HepG2 (cell line): Measurements from ENCODE around the gene ARID5B. TPM values are rescaled to one million over a fixed set of nuclear protein-coding genes. Genes with fewer than 3 reads are reported as not detected.

Source experiments
- ATAC-seq: fragments of 200-7000 bp; cut with Tn5 transposase; 3 replicates; pipeline ENCODE4 v1.9.1; 2020; ENCODE audit warnings: mild to moderate bottlenecking, moderate library complexity
- BruUV-seq: library from RNA; stranded (reverse); fragments of 400-500 nt; replicated peaks from 2 replicates; lab custom pipeline; 2021; lab: Mats Ljungman, UMichigan
- CTCF ChIA-PET: fragments of 300-600 bp; formaldehyde crosslinking; extraction: SDS; loops from one replicate; lab custom pipeline; 2021; ENCODE audit warnings: low total read pairs, inconsistent platforms, low intra/inter-chr PET ratio; lab: Yijun Ruan, JAX
- POLR2A ChIA-PET: fragments of 350-600 bp; sonication (Branson Sonifier 250); formaldehyde crosslinking; loops from one replicate; lab custom pipeline; 2020; ENCODE audit warnings: antibody characterized with exemption, inconsistent platforms; lab: Yijun Ruan, JAX
- DNase-seq: peaks from one replicate; pipeline ENCODE4 v3.0.0-alpha.2; 2015; ENCODE audit warnings: low spot score
- FAIRE-seq: peaks from 3 replicates; lab custom pipeline; 2011; peaks lifted over from hg19 to GRCh38; lab: Jason Lieb, UNC
- H2AFZ ChIP-seq: one replicate; pipeline ENCODE4 v1.6.1; 2011; ENCODE audit warnings: low read length, inconsistent platforms
- H3K27ac ChIP-seq: fragments of 300-600 bp; 3 replicates; pipeline ENCODE4 v1.8.0; 2011; ENCODE audit warnings: mixed run types, mild to moderate bottlenecking, mixed read lengths, low read length, inconsistent platforms; ENCODE audit not compliant: insufficient read depth; ENCODE audit errors: extremely low read length
- H3K27me3 ChIP-seq, 2 experiments: fragments of 200-600 bp in 1 of 2; 2 replicates in 1 of 2; 3 replicates in 1 of 2; pipeline versions ENCODE4 v1.6.0 to v1.8.0; 2011; ENCODE audit warnings: low read length in 2 of 2, mild to moderate bottlenecking in 2 of 2, moderate library complexity in 2 of 2, inconsistent platforms in 1 of 2; ENCODE audit not compliant: insufficient read depth in 2 of 2, control insufficient read depth in 1 of 2
- H3K36me3 ChIP-seq, 2 experiments: fragments of 200-600 bp in 1 of 2; replicated peaks in 1 of 2; 2 replicates in 1 of 2; 3 replicates in 1 of 2; pipeline versions ENCODE4 v1.5.1 to v1.8.0; 2011; ENCODE audit warnings: low read length in 2 of 2, inconsistent platforms in 1 of 2; ENCODE audit not compliant: insufficient read depth in 2 of 2, control insufficient read depth in 1 of 2
- H3K4me1 ChIP-seq: 2 replicates; pipeline ENCODE4 v1.5.1; 2012; ENCODE audit warnings: low read length, inconsistent platforms; ENCODE audit not compliant: insufficient read depth
- H3K4me2 ChIP-seq: 2 replicates; pipeline ENCODE4 v1.6.0; 2011; ENCODE audit warnings: low read depth, low read length, inconsistent platforms
- H3K4me3 ChIP-seq, 3 experiments: fragments of 200-600 bp in 1 of 3; sonication (generic), shearing (Covaris generic) in 1 of 3; replicated peaks in 1 of 3; 2 replicates each; pipeline ENCODE4 v1.5.1; 2011 to 2016; ENCODE audit warnings: low read length in 3 of 3, inconsistent platforms in 2 of 3, low read depth in 2 of 3, mild to moderate bottlenecking in 2 of 3, control low read depth in 1 of 3, mixed read lengths in 1 of 3; ENCODE audit not compliant: insufficient read depth in 1 of 3
- H3K79me2 ChIP-seq: one replicate; pipeline ENCODE4 v1.6.1; 2011; ENCODE audit warnings: low read length, inconsistent platforms; ENCODE audit not compliant: insufficient read depth
- H3K9ac ChIP-seq: 2 replicates; pipeline ENCODE4 v1.6.0; 2011; ENCODE audit warnings: mild to moderate bottlenecking, low read depth, low read length, inconsistent platforms; ENCODE audit not compliant: insufficient read depth
- H3K9me3 ChIP-seq: 2 replicates; pipeline ENCODE4 v1.5.1; 2012; ENCODE audit warnings: mild to moderate bottlenecking, low read length
- H4K20me1 ChIP-seq: 2 replicates; pipeline ENCODE4 v1.6.0; 2011; ENCODE audit warnings: inconsistent platforms, mild to moderate bottlenecking, low read length, moderate library complexity; ENCODE audit not compliant: insufficient read depth
- ARNT ChIP-seq: fragments of 450-650 bp; IDR thresholded peaks from 2 replicates; pipeline ENCODE4 v1.6.1; 2017
- DPF2 ChIP-seq: sonication (generic); formaldehyde crosslinking; IDR thresholded peaks from 2 replicates; pipeline ENCODE4 v1.4.0; 2020; ENCODE audit warnings: mild to moderate bottlenecking, low read depth, missing genetic modification reagents, borderline replicate concordance
- ELF4 ChIP-seq: sonication (generic); formaldehyde crosslinking; IDR thresholded peaks from 2 replicates; pipeline ENCODE4 v1.5.0; 2020; ENCODE audit warnings: missing genetic modification reagents, mild to moderate bottlenecking, moderate library complexity, borderline replicate concordance
- GPN1 ChIP-seq: sonication (generic); formaldehyde crosslinking; IDR thresholded peaks from 2 replicates; pipeline ENCODE4 v1.5.1; 2020; ENCODE audit warnings: missing genetic modification reagents, borderline replicate concordance
- HNF4A ChIP-seq: sonication (generic); formaldehyde crosslinking; IDR thresholded peaks from 2 replicates; pipeline ENCODE4 v1.4.0; 2020; ENCODE audit warnings: missing genetic modification reagents
- HNRNPK ChIP-seq: fragments of 200-400 bp; formaldehyde crosslinking; IDR thresholded peaks from 2 replicates; pipeline ENCODE4 v1.6.1; 2018; ENCODE audit warnings: low read length, low read depth, moderate library complexity, mild to moderate bottlenecking; ENCODE audit not compliant: poor library complexity, severe bottlenecking
- MEIS2 ChIP-seq: sonication (generic); formaldehyde crosslinking; IDR thresholded peaks from 2 replicates; pipeline ENCODE4 v1.9.0; 2021; ENCODE audit warnings: mild to moderate bottlenecking, missing genetic modification reagents
- MYNN ChIP-seq: sonication (generic); formaldehyde crosslinking; IDR thresholded peaks from 2 replicates; pipeline ENCODE4 v1.4.0; 2020; ENCODE audit warnings: mild to moderate bottlenecking, low read depth, missing genetic modification reagents
- RBAK ChIP-seq: sonication (generic); formaldehyde crosslinking; IDR thresholded peaks from 2 replicates; pipeline ENCODE4 v1.5.1; 2020; ENCODE audit warnings: mild to moderate bottlenecking, missing genetic modification reagents
- SP5 ChIP-seq: IDR thresholded peaks from 2 replicates; pipeline ENCODE4 v1.6.1; 2016; ENCODE audit warnings: low read depth, borderline replicate concordance
- ZC3H4 ChIP-seq: sonication (generic); formaldehyde crosslinking; IDR thresholded peaks from 2 replicates; pipeline ENCODE4 v1.4.0; 2020; ENCODE audit warnings: missing genetic modification reagents, borderline replicate concordance
- WGBS: methylation state at CpG from one replicate; pipeline ENCODE4 v1.1.6; 2017; ENCODE audit warnings: low lambda C conversion rate; 5-methylcytosine and 5-hydroxymethylcytosine counted together
- in situ Hi-C: cut with HindIII; loops from 2 replicates; pipeline ENCODE4 v1.10.0; 2017; ENCODE audit warnings: low pct_unique_long_range_greater_than_20kb; ENCODE audit not compliant: extremely low pct_ligation_motif_present
- intact Hi-C: fragments of 100-400 bp; cut with micrococcal nuclease; formaldehyde crosslinking; loops from one replicate; pipeline ENCODE4 v1.10.0; 2022; ENCODE audit not compliant: unreplicated experiment
- polyA plus RNA-seq, 8 experiments: library from polyadenylated mRNA; depleted of rRNA in 3 of 8; stranded (reverse) in 7 of 8; unstranded in 1 of 8; fragments of >200 nt; fragmentation: Illumina TruSeq in 4 of 8; extraction: Trizol in 4 of 8; gene quantifications; 2 replicates each; pipeline versions ENCODE4 v1.2.1 to v1.2.3, GENCODE V29; 2011 to 2016; ENCODE audit warnings: low read depth in 4 of 8, missing spikeins in 1 of 8, mixed read lengths in 1 of 8; ENCODE audit not compliant: insufficient read depth in 1 of 8
- total RNA-seq, 5 experiments: library from RNA; depleted of rRNA; stranded (reverse); fragments of >200 nt; fragmentation: Illumina TruSeq; extraction: Trizol; gene quantifications; 2 replicates each; pipeline ENCODE4 v1.2.3, GENCODE V29; 2016; ENCODE audit warnings: low read depth in 1 of 5
- TF ChIP-seq, protein P1 (sequence below): sonication (generic); IDR thresholded peaks from 2 replicates; pipeline ENCODE4 v1.6.1; 2016; ENCODE audit warnings: low read depth, borderline replicate concordance
- TF ChIP-seq, protein P2 (sequence below): sonication (generic); formaldehyde crosslinking; IDR thresholded peaks from 2 replicates; pipeline ENCODE4 v1.9.0; 2021; ENCODE audit warnings: missing genetic modification reagents, borderline replicate concordance
- TF ChIP-seq, protein P3 (sequence below), 2 experiments: sonication (generic) in 1 of 2; formaldehyde crosslinking in 1 of 2; IDR thresholded peaks; 2 replicates each; pipeline versions ENCODE4 v1.6.1 to v1.9.0; 2014 to 2022; ENCODE audit warnings: antibody characterized with exemption in 1 of 2, borderline replicate concordance in 1 of 2, inconsistent platforms in 1 of 2, low read depth in 1 of 2, missing genetic modification reagents in 1 of 2
- TF ChIP-seq, protein P4 (sequence below): sonication (generic); formaldehyde crosslinking; IDR thresholded peaks from 2 replicates; pipeline ENCODE4 v1.8.0; 2022; ENCODE audit warnings: missing genetic modification reagents, low read depth, mild to moderate bottlenecking, borderline replicate concordance

The ARID5B gene
- total and polyA plus RNA-seq, 2 of the 13 experiments (the other 11 are each of a cell fraction or from before 2014, with no cell fraction given), result 6.2 to 21.1 TPM

DNA sequence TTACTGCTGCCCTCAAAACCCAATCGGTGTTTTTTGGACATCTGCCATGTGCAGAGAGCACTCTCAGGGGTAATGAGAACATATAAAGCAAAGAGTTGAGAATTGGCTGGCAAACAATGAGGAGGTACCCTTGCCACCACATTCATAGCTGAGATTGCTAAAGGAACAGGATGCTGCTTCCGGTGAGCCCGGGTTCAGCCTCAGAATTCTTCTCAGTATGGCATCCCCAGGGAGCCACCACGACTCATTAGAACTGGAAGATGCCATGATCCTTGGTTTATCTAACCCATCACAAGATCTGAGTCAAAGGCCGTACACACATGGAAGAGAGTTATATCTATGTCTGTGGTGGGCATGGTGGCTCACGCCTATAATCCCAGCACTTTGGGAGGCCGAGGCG lies 174.4 kb downstream of the ARID5B start:
- Histone ChIP-seq H3K4me2 (no peak overlapping the region), H2AFZ (no peak overlapping the region), H3K79me2 (peaks cover 27% of the 10 kb centered on the region), H3K4me3 (no peak overlapping the region), H3K27ac (no peak overlapping the region), H3K36me3 (peaks cover 31 to 81% of the 10 kb centered on the region in 2 experiments), H3K4me1 (peaks cover 17% of the 10 kb centered on the region), H3K27me3 (no peaks in the 10 kb centered on the region), H3K9ac (no peak overlapping the region), H4K20me1 (no peaks in the 10 kb centered on the region), H3K9me3 (no peaks in the 10 kb centered on the region)
- DNase-seq (no peak), ATAC-seq (no peak), FAIRE-seq (no peak)
- TF ChIP-seq ELF4 (CRISPR knock-in tag) (no peak), SP5 (CRISPR knock-in tag) (no peak), ARNT (no peak), MYNN (CRISPR knock-in tag) (no peak), ZC3H4 (no peak), MEIS2 (CRISPR knock-in tag) (no peak), HNF4A (no peak), DPF2 (no peak), RBAK (CRISPR knock-in tag) (no peak), GPN1 (CRISPR knock-in tag) (no peak), HNRNPK (no peak)
- TF ChIP-seq, protein P1, sequence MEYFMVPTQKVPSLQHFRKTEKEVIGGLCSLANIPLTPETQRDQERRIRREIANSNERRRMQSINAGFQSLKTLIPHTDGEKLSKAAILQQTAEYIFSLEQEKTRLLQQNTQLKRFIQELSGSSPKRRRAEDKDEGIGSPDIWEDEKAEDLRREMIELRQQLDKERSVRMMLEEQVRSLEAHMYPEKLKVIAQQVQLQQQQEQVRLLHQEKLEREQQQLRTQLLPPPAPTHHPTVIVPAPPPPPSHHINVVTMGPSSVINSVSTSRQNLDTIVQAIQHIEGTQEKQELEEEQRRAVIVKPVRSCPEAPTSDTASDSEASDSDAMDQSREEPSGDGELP, result no peak
- TF ChIP-seq, protein P2, sequence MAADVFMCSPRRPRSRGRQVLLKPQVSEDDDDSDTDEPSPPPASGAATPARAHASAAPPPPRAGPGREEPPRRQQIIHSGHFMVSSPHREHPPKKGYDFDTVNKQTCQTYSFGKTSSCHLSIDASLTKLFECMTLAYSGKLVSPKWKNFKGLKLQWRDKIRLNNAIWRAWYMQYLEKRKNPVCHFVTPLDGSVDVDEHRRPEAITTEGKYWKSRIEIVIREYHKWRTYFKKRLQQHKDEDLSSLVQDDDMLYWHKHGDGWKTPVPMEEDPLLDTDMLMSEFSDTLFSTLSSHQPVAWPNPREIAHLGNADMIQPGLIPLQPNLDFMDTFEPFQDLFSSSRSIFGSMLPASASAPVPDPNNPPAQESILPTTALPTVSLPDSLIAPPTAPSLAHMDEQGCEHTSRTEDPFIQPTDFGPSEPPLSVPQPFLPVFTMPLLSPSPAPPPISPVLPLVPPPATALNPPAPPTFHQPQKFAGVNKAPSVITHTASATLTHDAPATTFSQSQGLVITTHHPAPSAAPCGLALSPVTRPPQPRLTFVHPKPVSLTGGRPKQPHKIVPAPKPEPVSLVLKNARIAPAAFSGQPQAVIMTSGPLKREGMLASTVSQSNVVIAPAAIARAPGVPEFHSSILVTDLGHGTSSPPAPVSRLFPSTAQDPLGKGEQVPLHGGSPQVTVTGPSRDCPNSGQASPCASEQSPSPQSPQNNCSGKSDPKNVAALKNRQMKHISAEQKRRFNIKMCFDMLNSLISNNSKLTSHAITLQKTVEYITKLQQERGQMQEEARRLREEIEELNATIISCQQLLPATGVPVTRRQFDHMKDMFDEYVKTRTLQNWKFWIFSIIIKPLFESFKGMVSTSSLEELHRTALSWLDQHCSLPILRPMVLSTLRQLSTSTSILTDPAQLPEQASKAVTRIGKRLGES, result no peak
- TF ChIP-seq, protein P3, sequence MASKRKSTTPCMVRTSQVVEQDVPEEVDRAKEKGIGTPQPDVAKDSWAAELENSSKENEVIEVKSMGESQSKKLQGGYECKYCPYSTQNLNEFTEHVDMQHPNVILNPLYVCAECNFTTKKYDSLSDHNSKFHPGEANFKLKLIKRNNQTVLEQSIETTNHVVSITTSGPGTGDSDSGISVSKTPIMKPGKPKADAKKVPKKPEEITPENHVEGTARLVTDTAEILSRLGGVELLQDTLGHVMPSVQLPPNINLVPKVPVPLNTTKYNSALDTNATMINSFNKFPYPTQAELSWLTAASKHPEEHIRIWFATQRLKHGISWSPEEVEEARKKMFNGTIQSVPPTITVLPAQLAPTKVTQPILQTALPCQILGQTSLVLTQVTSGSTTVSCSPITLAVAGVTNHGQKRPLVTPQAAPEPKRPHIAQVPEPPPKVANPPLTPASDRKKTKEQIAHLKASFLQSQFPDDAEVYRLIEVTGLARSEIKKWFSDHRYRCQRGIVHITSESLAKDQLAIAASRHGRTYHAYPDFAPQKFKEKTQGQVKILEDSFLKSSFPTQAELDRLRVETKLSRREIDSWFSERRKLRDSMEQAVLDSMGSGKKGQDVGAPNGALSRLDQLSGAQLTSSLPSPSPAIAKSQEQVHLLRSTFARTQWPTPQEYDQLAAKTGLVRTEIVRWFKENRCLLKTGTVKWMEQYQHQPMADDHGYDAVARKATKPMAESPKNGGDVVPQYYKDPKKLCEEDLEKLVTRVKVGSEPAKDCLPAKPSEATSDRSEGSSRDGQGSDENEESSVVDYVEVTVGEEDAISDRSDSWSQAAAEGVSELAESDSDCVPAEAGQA (IDR thresholded peaks at IDR 0.05; ENCODE audit: low read depth), result no peak
- TF ChIP-seq, protein P3 (CRISPR knock-in tag; IDR thresholded peaks at IDR 0.05; ENCODE audit: borderline replicate concordance), result no peak
- TF ChIP-seq, protein P4, sequence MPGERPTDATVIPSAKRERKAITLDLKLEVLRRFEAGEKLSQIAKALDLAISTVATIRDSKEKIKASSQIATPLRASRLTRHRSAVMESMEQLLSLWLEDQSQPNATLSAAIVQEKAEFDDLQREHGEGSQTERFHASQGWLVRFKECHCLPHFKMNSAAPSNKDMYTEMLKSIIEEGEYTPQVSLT (CRISPR knock-in tag), result no peak
- intact Hi-C loops (no loop called here), in situ Hi-C loops (no loop called here)
- ChIA-PET CTCF (no interaction called here), POLR2A (no interaction called here)
- 97% methylated on average over 6 of the region's 8 CpGs for WGBS
- no TSS peak for BruUV-seq
